HepG2 (cell line): ENCODE data around the gene ZDHHC14. TPM values are rescaled to one million over a fixed set of nuclear protein-coding genes. Genes with fewer than 3 reads are reported as not detected.

ENCODE experiments used
- FIP1L1 ChIP-seq: fragments of 200-400 bp; formaldehyde crosslinking; IDR thresholded peaks from 2 replicates; pipeline ENCODE4 v1.6.1; 2018; ENCODE audit warnings: low read depth, mild to moderate bottlenecking, low read length, moderate library complexity, borderline replicate concordance; ENCODE audit not compliant: insufficient read depth
- GABPB1 ChIP-seq: IDR thresholded peaks from 2 replicates; pipeline ENCODE4 v1.6.1; 2016; ENCODE audit warnings: mild to moderate bottlenecking, missing genetic modification reagents, moderate library complexity, missing compliant biosample characterization
- HMG20A ChIP-seq: IDR thresholded peaks from 2 replicates; pipeline ENCODE4 v1.6.1; 2016; ENCODE audit warnings: borderline replicate concordance
- NONO ChIP-seq, 2 experiments: fragments of 450-650 bp in 1 of 2; sonication (generic) in 1 of 2; formaldehyde crosslinking in 1 of 2; IDR thresholded peaks in 1 of 2; conservative IDR thresholded peaks in 1 of 2; 2 replicates each; pipeline versions ENCODE4 v1.6.1 to v1.8.0; 2017 to 2022; ENCODE audit warnings: mild to moderate bottlenecking in 1 of 2, missing genetic modification reagents in 1 of 2, moderate library complexity in 1 of 2
- RFX1 ChIP-seq: fragments of 450-650 bp; IDR thresholded peaks from 2 replicates; pipeline ENCODE4 v1.6.1; 2017
- YY1 ChIP-seq: IDR thresholded peaks from 2 replicates; pipeline ENCODE4 v1.6.1; 2011; ENCODE audit warnings: low read length, low read depth, moderate library complexity, mild to moderate bottlenecking; ENCODE audit not compliant: insufficient read depth, insufficient replicate concordance
- ZNF10 ChIP-seq: sonication (generic); formaldehyde crosslinking; IDR thresholded peaks from 2 replicates; pipeline ENCODE4 v1.4.0; 2020; ENCODE audit warnings: mild to moderate bottlenecking, low read depth, missing genetic modification reagents, borderline replicate concordance
- ZNF326 ChIP-seq: sonication (generic); formaldehyde crosslinking; IDR thresholded peaks from 2 replicates; pipeline ENCODE4 v1.4.0; 2020; ENCODE audit warnings: missing genetic modification reagents, borderline replicate concordance
- ZNF460 ChIP-seq: sonication (generic); formaldehyde crosslinking; IDR thresholded peaks from 2 replicates; pipeline ENCODE4 v1.5.1; 2020; ENCODE audit warnings: missing genetic modification reagents, mild to moderate bottlenecking, borderline replicate concordance
- ZNF468 ChIP-seq: sonication (generic); formaldehyde crosslinking; IDR thresholded peaks from 2 replicates; pipeline ENCODE4 v1.8.0; 2022; ENCODE audit warnings: mild to moderate bottlenecking, moderate library complexity, missing genetic modification reagents
- ZNF570 ChIP-seq: sonication (generic); formaldehyde crosslinking; IDR thresholded peaks from 2 replicates; pipeline ENCODE4 v1.4.0; 2020; ENCODE audit warnings: mild to moderate bottlenecking, missing genetic modification reagents, borderline replicate concordance
- ZNF761 ChIP-seq: sonication (generic); formaldehyde crosslinking; conservative IDR thresholded peaks from 2 replicates; pipeline ENCODE4 v1.4.0; 2020; ENCODE audit warnings: mild to moderate bottlenecking, missing genetic modification reagents
- polyA plus RNA-seq, 8 experiments: library from polyadenylated mRNA; depleted of rRNA in 3 of 8; stranded (reverse) in 7 of 8; unstranded in 1 of 8; fragments of >200 nt; fragmentation: Illumina TruSeq in 4 of 8; extraction: Trizol in 4 of 8; gene quantifications; 2 replicates each; pipeline versions ENCODE4 v1.2.1 to v1.2.3, GENCODE V29; 2011 to 2016; ENCODE audit warnings: low read depth in 4 of 8, missing spikeins in 1 of 8, mixed read lengths in 1 of 8; ENCODE audit not compliant: insufficient read depth in 1 of 8
- total RNA-seq, 5 experiments: library from RNA; depleted of rRNA; stranded (reverse); fragments of >200 nt; fragmentation: Illumina TruSeq; extraction: Trizol; gene quantifications; 2 replicates each; pipeline ENCODE4 v1.2.3, GENCODE V29; 2016; ENCODE audit warnings: low read depth in 1 of 5
- TF ChIP-seq, protein P1 (sequence below): sonication (generic); formaldehyde crosslinking; IDR thresholded peaks from 2 replicates; pipeline ENCODE4 v1.4.0; 2020; ENCODE audit warnings: missing genetic modification reagents
- TF ChIP-seq, protein P2 (sequence below): sonication (generic); formaldehyde crosslinking; IDR thresholded peaks from 2 replicates; pipeline ENCODE4 v1.4.0; 2020; ENCODE audit warnings: missing genetic modification reagents
- TF ChIP-seq, protein P3 (sequence below): sonication (generic); formaldehyde crosslinking; IDR thresholded peaks from 2 replicates; pipeline ENCODE4 v1.9.0; 2022; ENCODE audit warnings: missing genetic modification reagents, mild to moderate bottlenecking, borderline replicate concordance

ZDHHC14 gene
- total and polyA plus RNA-seq, 2 of the 13 experiments (the other 11 are each of a cell fraction or from before 2014, with no cell fraction given), result 3.7 to 9.5 TPM

GRCh38 chr6:157534977-157535339 lies 154.0 kb downstream of the ZDHHC14 start (continued):
- no peak for TF ChIP-seq ZNF468 (CRISPR knock-in tag)
- no peak for TF ChIP-seq ZNF761 (CRISPR knock-in tag)
- no peak for TF ChIP-seq FIP1L1
- 0 out of 2 replicates have a peak, but pooled peaks have one; percentile 3 for TF ChIP-seq GABPB1
- no peak for TF ChIP-seq ZNF326
- TF ChIP-seq ZNF460 (CRISPR knock-in tag), result no peak
- TF ChIP-seq, protein P1, sequence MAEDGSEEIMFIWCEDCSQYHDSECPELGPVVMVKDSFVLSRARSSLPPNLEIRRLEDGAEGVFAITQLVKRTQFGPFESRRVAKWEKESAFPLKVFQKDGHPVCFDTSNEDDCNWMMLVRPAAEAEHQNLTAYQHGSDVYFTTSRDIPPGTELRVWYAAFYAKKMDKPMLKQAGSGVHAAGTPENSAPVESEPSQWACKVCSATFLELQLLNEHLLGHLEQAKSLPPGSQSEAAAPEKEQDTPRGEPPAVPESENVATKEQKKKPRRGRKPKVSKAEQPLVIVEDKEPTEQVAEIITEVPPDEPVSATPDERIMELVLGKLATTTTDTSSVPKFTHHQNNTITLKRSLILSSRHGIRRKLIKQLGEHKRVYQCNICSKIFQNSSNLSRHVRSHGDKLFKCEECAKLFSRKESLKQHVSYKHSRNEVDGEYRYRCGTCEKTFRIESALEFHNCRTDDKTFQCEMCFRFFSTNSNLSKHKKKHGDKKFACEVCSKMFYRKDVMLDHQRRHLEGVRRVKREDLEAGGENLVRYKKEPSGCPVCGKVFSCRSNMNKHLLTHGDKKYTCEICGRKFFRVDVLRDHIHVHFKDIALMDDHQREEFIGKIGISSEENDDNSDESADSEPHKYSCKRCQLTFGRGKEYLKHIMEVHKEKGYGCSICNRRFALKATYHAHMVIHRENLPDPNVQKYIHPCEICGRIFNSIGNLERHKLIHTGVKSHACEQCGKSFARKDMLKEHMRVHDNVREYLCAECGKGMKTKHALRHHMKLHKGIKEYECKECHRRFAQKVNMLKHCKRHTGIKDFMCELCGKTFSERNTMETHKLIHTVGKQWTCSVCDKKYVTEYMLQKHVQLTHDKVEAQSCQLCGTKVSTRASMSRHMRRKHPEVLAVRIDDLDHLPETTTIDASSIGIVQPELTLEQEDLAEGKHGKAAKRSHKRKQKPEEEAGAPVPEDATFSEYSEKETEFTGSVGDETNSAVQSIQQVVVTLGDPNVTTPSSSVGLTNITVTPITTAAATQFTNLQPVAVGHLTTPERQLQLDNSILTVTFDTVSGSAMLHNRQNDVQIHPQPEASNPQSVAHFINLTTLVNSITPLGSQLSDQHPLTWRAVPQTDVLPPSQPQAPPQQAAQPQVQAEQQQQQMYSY (CRISPR knock-in tag), result no peak
- TF ChIP-seq, protein P2, sequence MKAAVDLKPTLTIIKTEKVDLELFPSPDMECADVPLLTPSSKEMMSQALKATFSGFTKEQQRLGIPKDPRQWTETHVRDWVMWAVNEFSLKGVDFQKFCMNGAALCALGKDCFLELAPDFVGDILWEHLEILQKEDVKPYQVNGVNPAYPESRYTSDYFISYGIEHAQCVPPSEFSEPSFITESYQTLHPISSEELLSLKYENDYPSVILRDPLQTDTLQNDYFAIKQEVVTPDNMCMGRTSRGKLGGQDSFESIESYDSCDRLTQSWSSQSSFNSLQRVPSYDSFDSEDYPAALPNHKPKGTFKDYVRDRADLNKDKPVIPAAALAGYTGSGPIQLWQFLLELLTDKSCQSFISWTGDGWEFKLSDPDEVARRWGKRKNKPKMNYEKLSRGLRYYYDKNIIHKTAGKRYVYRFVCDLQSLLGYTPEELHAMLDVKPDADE (CRISPR knock-in tag), result no peak
- TF ChIP-seq RFX1, result no peak
- no peak for TF ChIP-seq YY1
- TF ChIP-seq HMG20A (CRISPR knock-in tag), result no peak
- no peak for TF ChIP-seq ZNF570 (CRISPR knock-in tag)
- TF ChIP-seq, protein P3, sequence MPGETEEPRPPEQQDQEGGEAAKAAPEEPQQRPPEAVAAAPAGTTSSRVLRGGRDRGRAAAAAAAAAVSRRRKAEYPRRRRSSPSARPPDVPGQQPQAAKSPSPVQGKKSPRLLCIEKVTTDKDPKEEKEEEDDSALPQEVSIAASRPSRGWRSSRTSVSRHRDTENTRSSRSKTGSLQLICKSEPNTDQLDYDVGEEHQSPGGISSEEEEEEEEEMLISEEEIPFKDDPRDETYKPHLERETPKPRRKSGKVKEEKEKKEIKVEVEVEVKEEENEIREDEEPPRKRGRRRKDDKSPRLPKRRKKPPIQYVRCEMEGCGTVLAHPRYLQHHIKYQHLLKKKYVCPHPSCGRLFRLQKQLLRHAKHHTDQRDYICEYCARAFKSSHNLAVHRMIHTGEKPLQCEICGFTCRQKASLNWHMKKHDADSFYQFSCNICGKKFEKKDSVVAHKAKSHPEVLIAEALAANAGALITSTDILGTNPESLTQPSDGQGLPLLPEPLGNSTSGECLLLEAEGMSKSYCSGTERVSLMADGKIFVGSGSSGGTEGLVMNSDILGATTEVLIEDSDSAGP (CRISPR knock-in tag), result 0 out of 2 replicates have a peak, but pooled peaks have one; percentile 18
- TF ChIP-seq NONO (IDR thresholded peaks at IDR 0.05), result no peak
- 0 out of 2 replicates have a peak, but pooled peaks have one; percentile 36 for TF ChIP-seq NONO (CRISPR knock-in tag; conservative IDR thresholded peaks at IDR 0.05)
- TF ChIP-seq ZNF10 (CRISPR knock-in tag), result no peak
